NB4 (cell line): Measurements from ENCODE around the gene GMIP.

Source experiments
- MAX ChIP-seq: IDR thresholded peaks from 2 replicates; pipeline ENCODE4 v1.6.1; 2011; ENCODE audit warnings: low read depth, low read length
- MYC ChIP-seq: IDR thresholded peaks from 2 replicates; pipeline ENCODE4 v1.6.1; 2011; ENCODE audit warnings: low read depth, low read length
- POLR2A ChIP-seq: IDR thresholded peaks from 2 replicates; pipeline ENCODE4 v1.6.1; 2011; ENCODE audit warnings: mild to moderate bottlenecking; ENCODE audit not compliant: insufficient read length; ENCODE audit errors: extremely low read depth
- TF ChIP-seq, protein P1 (sequence below): IDR thresholded peaks from one replicate; pipeline ENCODE4 v1.5.1; 2012; ENCODE audit warnings: low read depth, low read length

DNA sequence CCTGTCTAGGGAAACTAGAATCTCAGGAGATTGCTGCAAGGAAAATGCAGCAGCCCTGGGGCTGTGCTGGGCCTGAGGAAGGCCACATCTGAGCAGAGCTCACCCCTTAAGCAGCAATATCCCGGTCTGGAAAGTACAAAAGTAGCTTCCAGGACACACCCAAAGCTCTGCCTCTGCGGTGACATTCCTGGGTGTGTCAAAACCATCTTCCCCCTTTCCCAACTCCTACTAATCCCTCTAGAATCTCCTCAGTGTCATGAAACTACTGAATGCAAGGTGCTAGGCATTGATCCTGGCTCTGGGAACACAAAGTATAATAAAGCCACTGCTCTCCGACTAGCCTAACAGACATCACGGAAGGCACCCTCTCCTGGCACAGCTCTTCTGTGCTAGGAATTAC, 30.0 kb downstream of the GMIP start:
- TF ChIP-seq POLR2A (no peak), MAX (no peak), MYC (no peak)
- TF ChIP-seq, protein P1, sequence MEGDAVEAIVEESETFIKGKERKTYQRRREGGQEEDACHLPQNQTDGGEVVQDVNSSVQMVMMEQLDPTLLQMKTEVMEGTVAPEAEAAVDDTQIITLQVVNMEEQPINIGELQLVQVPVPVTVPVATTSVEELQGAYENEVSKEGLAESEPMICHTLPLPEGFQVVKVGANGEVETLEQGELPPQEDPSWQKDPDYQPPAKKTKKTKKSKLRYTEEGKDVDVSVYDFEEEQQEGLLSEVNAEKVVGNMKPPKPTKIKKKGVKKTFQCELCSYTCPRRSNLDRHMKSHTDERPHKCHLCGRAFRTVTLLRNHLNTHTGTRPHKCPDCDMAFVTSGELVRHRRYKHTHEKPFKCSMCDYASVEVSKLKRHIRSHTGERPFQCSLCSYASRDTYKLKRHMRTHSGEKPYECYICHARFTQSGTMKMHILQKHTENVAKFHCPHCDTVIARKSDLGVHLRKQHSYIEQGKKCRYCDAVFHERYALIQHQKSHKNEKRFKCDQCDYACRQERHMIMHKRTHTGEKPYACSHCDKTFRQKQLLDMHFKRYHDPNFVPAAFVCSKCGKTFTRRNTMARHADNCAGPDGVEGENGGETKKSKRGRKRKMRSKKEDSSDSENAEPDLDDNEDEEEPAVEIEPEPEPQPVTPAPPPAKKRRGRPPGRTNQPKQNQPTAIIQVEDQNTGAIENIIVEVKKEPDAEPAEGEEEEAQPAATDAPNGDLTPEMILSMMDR = no peak
